ENCODE measurements around the gene KCNQ2.

The KCNQ2 gene

GRCh38 chr20:63497138-63497945 is 24.9 kb upstream of the KCNQ2 start:
- no peak for TF ChIP-seq GATA2 (IDR thresholded peaks at IDR 0.05; ENCODE audit: low read depth, low read length)
- TF ChIP-seq GATA3 (IDR thresholded peaks at IDR 0.05; ENCODE audit: low read depth, low read length), result no peak

- TF ChIP-seq GATA2 (IDR thresholded peaks at IDR 0.05; ENCODE audit: low read depth, low read length) (no peak), GATA3 (IDR thresholded peaks at IDR 0.05; ENCODE audit: low read depth, low read length) (no peak)
Observed at GRCh38 chr20:63496596-63497120, 24.2 kb upstream of the KCNQ2 start.

GRCh38 chr20:63495741-63496595 is 23.5 kb upstream of the KCNQ2 start:
- TF ChIP-seq GATA2 (IDR thresholded peaks at IDR 0.05; ENCODE audit: low read depth, low read length) (no peak), GATA3 (IDR thresholded peaks at IDR 0.05; ENCODE audit: low read depth, low read length) (no peak)

- TF ChIP-seq GATA2 (IDR thresholded peaks at IDR 0.05; ENCODE audit: low read depth, low read length) (no peak), GATA3 (IDR thresholded peaks at IDR 0.05; ENCODE audit: low read depth, low read length) (no peak)
Observed at GRCh38 chr20:63495167-63495720, 22.8 kb upstream of the KCNQ2 start.

GRCh38 chr20:63494420-63495166 is 22.1 kb upstream of the KCNQ2 start:
- TF ChIP-seq GATA3 (IDR thresholded peaks at IDR 0.05; ENCODE audit: low read depth, low read length) (no peak), GATA2 (IDR thresholded peaks at IDR 0.05; ENCODE audit: low read depth, low read length) (no peak)

- TF ChIP-seq GATA3 (IDR thresholded peaks at IDR 0.05; ENCODE audit: low read depth, low read length), result no peak
- TF ChIP-seq GATA2 (IDR thresholded peaks at IDR 0.05; ENCODE audit: low read depth, low read length), result no peak
Observed at GRCh38 chr20:63494084-63494419, 21.6 kb upstream of the KCNQ2 start.

- TF ChIP-seq GATA3 (IDR thresholded peaks at IDR 0.05; ENCODE audit: low read depth, low read length), result no peak
- TF ChIP-seq GATA2 (IDR thresholded peaks at IDR 0.05; ENCODE audit: low read depth, low read length), result no peak
Observed at GRCh38 chr20:63493563-63494020, 21.1 kb upstream of the KCNQ2 start.

GRCh38 chr20:63492982-63493381 is 20.5 kb upstream of the KCNQ2 start:
- TF ChIP-seq GATA3 (IDR thresholded peaks at IDR 0.05; ENCODE audit: low read depth, low read length), result no peak
- TF ChIP-seq GATA2 (IDR thresholded peaks at IDR 0.05; ENCODE audit: low read depth, low read length), result no peak

GRCh38 chr20:63492518-63492917 is 20.1 kb upstream of the KCNQ2 start:
- no peak for TF ChIP-seq GATA3 (IDR thresholded peaks at IDR 0.05; ENCODE audit: low read depth, low read length)
- no peak for TF ChIP-seq GATA2 (IDR thresholded peaks at IDR 0.05; ENCODE audit: low read depth, low read length)

GRCh38 chr20:63491635-63492230 is 19.3 kb upstream of the KCNQ2 start:
- TF ChIP-seq GATA3 (IDR thresholded peaks at IDR 0.05; ENCODE audit: low read depth, low read length), result no peak

GRCh38 chr20:63491078-63491477 is 18.6 kb upstream of the KCNQ2 start:
- no peak for TF ChIP-seq GATA3 (IDR thresholded peaks at IDR 0.05; ENCODE audit: low read depth, low read length)
- TF ChIP-seq GATA2 (IDR thresholded peaks at IDR 0.05; ENCODE audit: low read depth, low read length), result no peak

- no peak for TF ChIP-seq GATA3 (IDR thresholded peaks at IDR 0.05; ENCODE audit: low read depth, low read length)
- TF ChIP-seq GATA2 (IDR thresholded peaks at IDR 0.05; ENCODE audit: low read depth, low read length), result no peak
Observed at GRCh38 chr20:63490416-63490815, 18.0 kb upstream of the KCNQ2 start.
